Activated CD8-positive, alpha-beta T cell treated with anti-CD3 and anti-CD28 coated beads for 36 hours (primary cell): ENCODE measurements around the gene CFAP100. TPM values are rescaled to one million over a fixed set of nuclear protein-coding genes. Genes with fewer than 3 reads are reported as not detected.

Source experiments
- ATAC-seq: fragments of 200-7000 bp; cut with Tn5 transposase; one replicate; pipeline ENCODE4 v1.10.0; 2021; ENCODE audit warnings: mild to moderate bottlenecking, moderate library complexity
- CTCF ChIA-PET: fragments of 350-600 bp; sonication (Branson Sonifier 250); formaldehyde crosslinking; loops from one replicate; lab custom pipeline; 2021; ENCODE audit warnings: antibody characterized with exemption; lab: Charles Lee
- POLR2A ChIA-PET: fragments of 350-600 bp; sonication (Branson Sonifier 250); formaldehyde crosslinking; loops from one replicate; lab custom pipeline; 2021; ENCODE audit warnings: antibody characterized with exemption; lab: Charles Lee
- DNase-seq: peaks from one replicate; pipeline ENCODE4 v3.0.0-alpha.2; 2020
- H3K27ac Mint-ChIP-seq: one replicate; pipeline ENCODE4 v1.8.0; 2021; ENCODE audit warnings: mild to moderate bottlenecking, mixed read lengths
- H3K27me3 Mint-ChIP-seq: one replicate; pipeline ENCODE4 v1.8.0; 2021; ENCODE audit warnings: mixed read lengths
- H3K36me3 Mint-ChIP-seq: one replicate; pipeline ENCODE4 v1.8.0; 2021; ENCODE audit warnings: low read depth, mixed read lengths
- H3K4me1 Mint-ChIP-seq: one replicate; pipeline ENCODE4 v1.8.0; 2021; ENCODE audit warnings: low read depth, mixed read lengths
- H3K4me3 Mint-ChIP-seq: one replicate; pipeline ENCODE4 v1.8.0; 2021; ENCODE audit warnings: mild to moderate bottlenecking, moderate library complexity, mixed read lengths
- H3K9me3 Mint-ChIP-seq: one replicate; pipeline ENCODE4 v1.8.0; 2021; ENCODE audit warnings: mixed read lengths
- intact Hi-C: fragments of 100-400 bp; cut with micrococcal nuclease; formaldehyde crosslinking; loops from one replicate; pipeline ENCODE4 v1.10.0; 2022
- total RNA-seq, 2 experiments: library from RNA; stranded (reverse); gene quantifications; one replicate each; pipeline ENCODE4 v1.2.3, GENCODE V29; 2021
- TF ChIP-seq, protein P1 (sequence below): fragments of 200-600 bp; IDR thresholded peaks from one replicate; pipeline ENCODE4 v1.8.0; 2022; ENCODE audit warnings: antibody characterized with exemption, mild to moderate bottlenecking

Gene CFAP100
- total RNA-seq, 2 experiments from 2014 or later = not detected

DNA sequence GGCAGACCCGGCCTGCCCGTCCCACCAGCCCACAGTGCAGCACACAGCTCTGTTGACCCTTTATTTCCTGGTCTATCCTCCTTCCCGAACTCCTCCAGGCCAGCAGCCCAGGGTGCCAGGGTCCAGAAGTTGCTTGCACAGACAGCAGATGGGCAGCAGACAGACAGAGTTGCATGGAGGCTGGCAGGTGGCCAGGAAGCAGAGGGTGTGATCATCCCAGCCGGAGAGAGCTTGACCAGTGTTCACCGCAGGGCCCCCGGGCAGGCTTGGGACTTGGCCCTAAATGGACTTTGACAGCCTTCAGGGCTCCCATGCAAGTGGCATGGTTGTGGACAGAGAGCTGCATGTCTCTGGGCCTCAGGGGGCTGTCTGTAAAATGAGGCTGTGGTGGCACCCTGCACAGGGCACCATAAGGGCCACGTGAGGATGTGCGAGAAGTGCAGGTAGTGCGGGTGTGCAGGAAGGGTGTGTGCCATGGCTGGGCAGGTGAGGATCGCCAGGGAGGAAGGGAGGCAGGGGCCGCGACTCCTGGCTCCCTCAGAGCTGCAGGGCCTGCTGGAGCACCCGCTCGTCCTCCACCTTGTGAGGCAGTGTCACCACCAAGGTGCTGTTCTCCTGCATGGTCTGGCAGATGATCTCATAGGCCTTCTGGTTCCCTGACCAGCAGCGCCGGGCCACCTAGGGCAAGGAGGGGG lies 87.2 kb downstream of the CFAP100 start:
- TF ChIP-seq, protein P1, sequence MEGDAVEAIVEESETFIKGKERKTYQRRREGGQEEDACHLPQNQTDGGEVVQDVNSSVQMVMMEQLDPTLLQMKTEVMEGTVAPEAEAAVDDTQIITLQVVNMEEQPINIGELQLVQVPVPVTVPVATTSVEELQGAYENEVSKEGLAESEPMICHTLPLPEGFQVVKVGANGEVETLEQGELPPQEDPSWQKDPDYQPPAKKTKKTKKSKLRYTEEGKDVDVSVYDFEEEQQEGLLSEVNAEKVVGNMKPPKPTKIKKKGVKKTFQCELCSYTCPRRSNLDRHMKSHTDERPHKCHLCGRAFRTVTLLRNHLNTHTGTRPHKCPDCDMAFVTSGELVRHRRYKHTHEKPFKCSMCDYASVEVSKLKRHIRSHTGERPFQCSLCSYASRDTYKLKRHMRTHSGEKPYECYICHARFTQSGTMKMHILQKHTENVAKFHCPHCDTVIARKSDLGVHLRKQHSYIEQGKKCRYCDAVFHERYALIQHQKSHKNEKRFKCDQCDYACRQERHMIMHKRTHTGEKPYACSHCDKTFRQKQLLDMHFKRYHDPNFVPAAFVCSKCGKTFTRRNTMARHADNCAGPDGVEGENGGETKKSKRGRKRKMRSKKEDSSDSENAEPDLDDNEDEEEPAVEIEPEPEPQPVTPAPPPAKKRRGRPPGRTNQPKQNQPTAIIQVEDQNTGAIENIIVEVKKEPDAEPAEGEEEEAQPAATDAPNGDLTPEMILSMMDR = no peak
- intact Hi-C loops = no loop called here
- ChIA-PET CTCF (interaction anchor here (1.6 kb wide), 1 partner anchor 11 kb away, joined by 4 read pairs; no protein-coding TSS in a partner anchor), POLR2A (no interaction called here)
- no peak overlapping the region for H3K4me3 Mint-ChIP-seq
- peaks cover 9% of the 10 kb centered on the region for H3K4me1 Mint-ChIP-seq
- no peak overlapping the region for H3K27ac Mint-ChIP-seq
- no peaks in the 10 kb centered on the region for H3K36me3 Mint-ChIP-seq
- ATAC-seq (no peak), DNase-seq (no peak)
- no peaks in the 10 kb centered on the region for H3K9me3 Mint-ChIP-seq
- no peaks in the 10 kb centered on the region for H3K27me3 Mint-ChIP-seq

DNA sequence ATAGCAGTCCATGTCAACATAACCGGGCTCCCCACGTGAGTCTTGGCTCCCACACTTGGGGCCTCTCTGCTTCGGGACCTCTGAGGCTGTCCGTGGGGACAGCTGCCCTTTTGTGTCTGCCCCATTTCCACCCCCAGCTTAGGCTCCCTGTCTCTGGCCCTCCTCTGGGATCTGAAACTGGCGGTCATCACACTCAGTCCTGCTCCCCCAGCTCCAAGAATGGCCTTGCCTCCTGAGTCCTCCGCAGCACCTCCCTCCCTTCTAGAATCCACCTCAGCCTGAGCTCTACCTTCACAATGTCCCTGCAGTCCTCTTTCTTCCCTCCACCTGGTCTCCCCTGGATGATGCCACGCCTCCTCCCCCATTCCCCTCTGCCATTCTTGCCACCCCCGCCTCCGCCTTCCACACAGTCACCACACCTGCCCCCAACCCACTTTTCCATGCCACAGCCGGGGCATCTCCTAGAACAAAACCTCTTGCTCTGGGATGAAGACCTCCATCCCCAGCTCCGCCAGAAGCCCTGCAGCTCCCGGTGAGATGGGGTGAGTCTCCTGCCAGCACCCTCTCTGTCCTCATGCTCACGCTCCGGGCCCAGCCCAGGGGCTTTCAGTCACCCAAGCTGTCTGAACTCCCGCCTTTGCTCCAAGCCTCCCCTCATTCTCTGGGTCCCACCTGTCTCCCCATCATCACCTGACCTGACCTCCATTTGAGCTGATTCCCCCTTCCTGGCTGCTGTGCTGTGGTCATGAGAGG lies 88.0 kb downstream of the CFAP100 start:
- H3K27ac Mint-ChIP-seq = no peak overlapping the region
- DNase-seq (no peak), ATAC-seq (no peak)
- ChIA-PET CTCF (interaction anchor here (1.6 kb wide), 1 partner anchor 11 kb away, joined by 4 read pairs; no protein-coding TSS in a partner anchor), POLR2A (no interaction called here)
- no peaks in the 10 kb centered on the region for H3K9me3 Mint-ChIP-seq
- TF ChIP-seq, protein P1 = no peak
- no peaks in the 10 kb centered on the region for H3K36me3 Mint-ChIP-seq
- no peaks in the 10 kb centered on the region for H3K27me3 Mint-ChIP-seq
- no peak overlapping the region for H3K4me3 Mint-ChIP-seq
- H3K4me1 Mint-ChIP-seq = peaks cover 11% of the 10 kb centered on the region
- intact Hi-C loops = no loop called here

DNA sequence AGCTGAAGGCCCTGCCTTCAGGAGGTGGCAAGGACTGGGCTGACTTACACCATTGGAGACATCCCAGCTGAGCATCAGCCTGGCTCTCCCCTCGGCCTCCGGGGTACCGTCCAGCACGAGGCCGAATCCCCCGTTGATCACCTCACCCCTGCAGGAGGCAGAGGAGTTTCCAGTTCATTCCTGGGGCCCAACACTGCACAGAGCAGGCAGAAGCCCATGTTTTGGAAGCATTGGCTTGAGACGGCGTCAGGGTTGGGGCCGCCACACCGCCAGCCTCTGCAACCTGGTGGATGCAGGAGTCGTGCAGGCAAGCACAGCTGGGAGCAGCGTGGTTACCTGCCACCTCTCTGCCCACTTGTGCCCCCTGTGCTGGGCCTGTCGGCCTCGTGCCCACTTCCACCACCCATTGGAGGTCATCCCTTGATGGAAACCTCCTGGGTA lies 88.6 kb downstream of the CFAP100 start:
- ATAC-seq (no peak), DNase-seq (no peak)
- ChIA-PET POLR2A (no interaction called here), CTCF (interaction anchor here (1.6 kb wide), 1 partner anchor 12 kb away, joined by 4 read pairs; no protein-coding TSS in a partner anchor)
- no peaks in the 10 kb centered on the region for H3K27me3 Mint-ChIP-seq
- intact Hi-C loops = no loop called here
- no peak overlapping the region for H3K4me3 Mint-ChIP-seq
- H3K36me3 Mint-ChIP-seq = no peaks in the 10 kb centered on the region
- H3K27ac Mint-ChIP-seq = no peak overlapping the region
- TF ChIP-seq, protein P1 = no peak
- H3K4me1 Mint-ChIP-seq = peaks cover 11% of the 10 kb centered on the region
- no peaks in the 10 kb centered on the region for H3K9me3 Mint-ChIP-seq

DNA sequence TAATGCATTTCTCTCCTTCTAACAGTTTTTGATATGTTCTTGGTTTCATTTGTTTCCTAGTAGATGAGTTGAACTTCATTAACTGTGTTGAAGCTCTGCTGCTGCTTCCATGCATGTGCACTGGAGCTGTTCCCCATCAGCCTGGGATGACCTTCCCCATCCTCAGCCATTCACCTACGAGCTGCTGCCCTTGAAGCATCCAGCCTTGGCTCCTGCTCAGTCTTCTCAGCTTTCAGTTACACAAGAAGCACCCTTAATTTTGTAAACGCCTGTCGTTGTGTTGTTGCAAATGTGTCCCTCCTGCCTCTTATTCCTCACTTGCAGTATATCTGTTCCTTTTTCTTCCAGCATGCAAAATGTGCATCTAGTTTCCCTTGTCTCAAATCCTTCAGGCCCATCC lies 89.4 kb downstream of the CFAP100 start:
- no peak overlapping the region for H3K27ac Mint-ChIP-seq
- H3K9me3 Mint-ChIP-seq = no peaks in the 10 kb centered on the region
- ATAC-seq (no peak), DNase-seq (no peak)
- TF ChIP-seq, protein P1 = no peak
- POLR2A ChIA-PET = no interaction called here
- H3K27me3 Mint-ChIP-seq = no peaks in the 10 kb centered on the region
- intact Hi-C loops = no loop called here
- H3K36me3 Mint-ChIP-seq = no peaks in the 10 kb centered on the region
- peaks cover 11% of the 10 kb centered on the region for H3K4me1 Mint-ChIP-seq
- CTCF ChIA-PET = no interaction called here
- no peak overlapping the region for H3K4me3 Mint-ChIP-seq

- H3K4me3 Mint-ChIP-seq = no peak overlapping the region
These were observed 90.0 kb downstream of the CFAP100 start for GRCh38 chr3:126484662-126485061.

More at GRCh38 chr3:126484662-126485061, 90.0 kb downstream of the CFAP100 start:
- ChIA-PET POLR2A (interaction anchor here (0.7 kb wide), 1 partner anchor 8 kb away, joined by 4 read pairs; no protein-coding TSS in a partner anchor), CTCF (no interaction called here)
- TF ChIP-seq, protein P1 = no peak
- DNase-seq (no peak), ATAC-seq (no peak)
- no peaks in the 10 kb centered on the region for H3K36me3 Mint-ChIP-seq
- no peaks in the 10 kb centered on the region for H3K9me3 Mint-ChIP-seq
- H3K27me3 Mint-ChIP-seq = no peaks in the 10 kb centered on the region
- intact Hi-C loops = no loop called here
- H3K27ac Mint-ChIP-seq = no peak overlapping the region
- peaks cover 11% of the 10 kb centered on the region for H3K4me1 Mint-ChIP-seq
